AG09319 (cell line): ENCODE measurements around the gene RTP2.

Experiments
- DNase-seq: peaks from one replicate; pipeline ENCODE4 v3.0.0-alpha.2; 2010; ENCODE audit warnings: low read depth; ENCODE audit errors: extremely low read depth
- CTCF ChIP-seq: IDR thresholded peaks from 2 replicates; pipeline ENCODE4 v1.5.1; 2011; ENCODE audit warnings: low read depth, mild to moderate bottlenecking, inconsistent platforms, low read length, moderate library complexity

The RTP2 gene

GRCh38 chr3:187667526-187667925 lies 34.8 kb downstream of the RTP2 start:
- DNase-seq, result no peak
- TF ChIP-seq CTCF, result no peak

- no peak for TF ChIP-seq CTCF
- DNase-seq, result no peak
Observed at GRCh38 chr3:187665764-187666402, 36.5 kb downstream of the RTP2 start.

- TF ChIP-seq CTCF, result no peak
- no peak for DNase-seq
Observed at GRCh38 chr3:187665010-187665409, 37.3 kb downstream of the RTP2 start.

GRCh38 chr3:187662848-187663409 lies 39.4 kb downstream of the RTP2 start:
- DNase-seq, result no peak
- no peak for TF ChIP-seq CTCF

- no peak for TF ChIP-seq CTCF
- no peak for DNase-seq
Observed at GRCh38 chr3:187661267-187661666, 41.1 kb downstream of the RTP2 start.

- DNase-seq, result no peak
- TF ChIP-seq CTCF, result no peak
Observed at GRCh38 chr3:187651282-187651681, 51.1 kb downstream of the RTP2 start.
